Upper lobe of right lung (tissue), 1 donor: ENCODE measurements around the gene CD52. TPM values are rescaled to one million over a fixed set of nuclear protein-coding genes. Genes with fewer than 3 reads are reported as not detected.

Experiments used
- ATAC-seq: fragments of 200-7000 bp; cut with Tn5 transposase; one replicate; pipeline ENCODE4 v1.9.1; 2020; ENCODE audit warnings: mild to moderate bottlenecking, moderate library complexity
- DNase-seq: peaks from one replicate; pipeline ENCODE4 v3.0.0-alpha.2; 2020
- H3K27ac ChIP-seq: fragments of 200-600 bp; one replicate; pipeline ENCODE4 v1.8.0; 2022
- H3K27me3 ChIP-seq: fragments of 200-600 bp; one replicate; pipeline ENCODE4 v1.8.0; 2022; ENCODE audit warnings: mild to moderate bottlenecking
- H3K36me3 ChIP-seq: fragments of 200-600 bp; one replicate; pipeline ENCODE4 v1.8.0; 2022
- H3K4me1 ChIP-seq: fragments of 200-600 bp; one replicate; pipeline ENCODE4 v1.8.0; 2022
- H3K4me3 ChIP-seq: fragments of 200-600 bp; one replicate; pipeline ENCODE4 v1.8.0; 2022; ENCODE audit warnings: mild to moderate bottlenecking
- H3K9me3 ChIP-seq: fragments of 200-600 bp; one replicate; pipeline ENCODE4 v1.8.0; 2022
- CTCF ChIP-seq: fragments of 200-600 bp; IDR thresholded peaks from one replicate; pipeline ENCODE4 v1.8.0; 2022; ENCODE audit warnings: antibody characterized with exemption
- intact Hi-C: fragments of 100-400 bp; cut with DNase I; formaldehyde crosslinking; loops from one replicate; pipeline ENCODE4 v1.11.0; 2022
- total RNA-seq: library from RNA; stranded (reverse); fragmentation: NEBNext Ultra II Directional; extraction: Animal tissue kit (Norgen Biotek cat#: 25700); gene quantifications from one replicate; pipeline ENCODE4 v1.2.1, GENCODE V29; 2021
- donor health status: DM: no; HTN: yes; CAD: no; lungs with severe emphysema.

CD52 gene
- total RNA-seq, 1 donor from 2014 or later: 348 TPM

GRCh38 chr1:26350701-26351589 lies 33.2 kb downstream of the CD52 start:
- H3K4me3 ChIP-seq: no peak overlapping the region
- H3K9me3 ChIP-seq: no peaks in the 10 kb centered on the region
- peaks cover 7% of the 10 kb centered on the region for H3K27me3 ChIP-seq
- DNase-seq (no peak), ATAC-seq (no peak)
- TF ChIP-seq CTCF: no peak
- intact Hi-C loops: no loop called here
- no peak overlapping the region for H3K27ac ChIP-seq
- no peaks in the 10 kb centered on the region for H3K36me3 ChIP-seq
- H3K4me1 ChIP-seq: no peaks in the 10 kb centered on the region

GRCh38 chr1:26351590-26352337 lies 34.0 kb downstream of the CD52 start:
- ATAC-seq (peak; percentile 71), DNase-seq (no peak)
- no peaks in the 10 kb centered on the region for H3K9me3 ChIP-seq

GRCh38 chr1:26352338-26352679 lies 34.6 kb downstream of the CD52 start:
- H3K27ac ChIP-seq: no peak overlapping the region
- H3K4me1 ChIP-seq: no peaks in the 10 kb centered on the region
- DNase-seq (no peak), ATAC-seq (no peak)
- intact Hi-C loops: no loop called here
- no peak for TF ChIP-seq CTCF
- H3K4me3 ChIP-seq: no peak overlapping the region
- H3K9me3 ChIP-seq: no peaks in the 10 kb centered on the region
- no peaks in the 10 kb centered on the region for H3K36me3 ChIP-seq
- H3K27me3 ChIP-seq: peaks cover 7% of the 10 kb centered on the region

More at GRCh38 chr1:26351590-26352337, 34.0 kb downstream of the CD52 start:
- intact Hi-C loops: no loop called here
- Histone ChIP-seq H3K27ac (no peak overlapping the region), H3K4me3 (no peak overlapping the region), H3K27me3 (peaks cover 7% of the 10 kb centered on the region), H3K4me1 (no peaks in the 10 kb centered on the region), H3K36me3 (no peaks in the 10 kb centered on the region)
- TF ChIP-seq CTCF: no peak

GRCh38 chr1:26353210-26353859 lies 35.6 kb downstream of the CD52 start:
- intact Hi-C loops: no loop called here
- no peak overlapping the region for H3K27ac ChIP-seq
- peaks cover 16% of the 10 kb centered on the region for H3K27me3 ChIP-seq
- no peaks in the 10 kb centered on the region for H3K9me3 ChIP-seq
- H3K4me3 ChIP-seq: no peak overlapping the region
- no peak for ATAC-seq
- H3K4me1 ChIP-seq: no peaks in the 10 kb centered on the region
- H3K36me3 ChIP-seq: no peaks in the 10 kb centered on the region
- no peak for TF ChIP-seq CTCF
- DNase-seq: no peak

- H3K36me3 ChIP-seq: no peaks in the 10 kb centered on the region
- H3K27me3 ChIP-seq: peaks cover 23% of the 10 kb centered on the region
- TF ChIP-seq CTCF: no peak
- ATAC-seq (peak; percentile 88), DNase-seq (peak; percentile 79)
- no peaks in the 10 kb centered on the region for H3K4me1 ChIP-seq
- no peaks in the 10 kb centered on the region for H3K9me3 ChIP-seq
- intact Hi-C loops: no loop called here
- H3K4me3 ChIP-seq: no peak within 1 kb of the TSS
- no peak within 1 kb of the TSS for H3K27ac ChIP-seq
Measured at GRCh38 chr1:26353976-26354820, 36.4 kb downstream of the CD52 start, which contains the start of gene CRYBG2. Gene CRYBG2, minus strand, starts transcription at chr1:26354130. Its CDS starts 7,473 bp downstream, at chr1:26346657.
